Endodermal cell (in vitro differentiated cells): ENCODE results near the gene FETUB. TPM values are rescaled to one million over a fixed set of nuclear protein-coding genes. Genes with fewer than 3 reads are reported as not detected.
"Not testable (repeated sequence)": the region's sequence is repeated elsewhere in the genome, so short reads cannot be mapped to it uniquely, and the experiment has no call there.

Source experiments
- DNase-seq: peaks from one replicate; pipeline ENCODE4 v3.0.0-alpha.2; 2017
- H3K27ac ChIP-seq: 2 replicates; pipeline ENCODE4 v1.5.1; 2013; ENCODE audit warnings: mild to moderate bottlenecking, low read depth, low read length, moderate library complexity
- H3K27me3 ChIP-seq: 2 replicates; pipeline ENCODE4 v1.6.1; 2013; ENCODE audit warnings: mild to moderate bottlenecking, low read length, moderate library complexity; ENCODE audit not compliant: insufficient read depth, control insufficient read depth, poor library complexity, severe bottlenecking
- H3K36me3 ChIP-seq: 2 replicates; pipeline ENCODE4 v1.7.0; 2013; ENCODE audit warnings: mild to moderate bottlenecking, low read length, moderate library complexity; ENCODE audit not compliant: control insufficient read depth, insufficient read depth
- H3K4me1 ChIP-seq: one replicate; pipeline ENCODE4 v1.7.0; 2013; ENCODE audit warnings: low read length; ENCODE audit not compliant: control insufficient read depth, insufficient read depth
- H3K4me3 ChIP-seq: 2 replicates; pipeline ENCODE4 v1.5.1; 2013; ENCODE audit warnings: mild to moderate bottlenecking, low read length, moderate library complexity
- H3K9ac ChIP-seq: 2 replicates; pipeline ENCODE4 v1.6.1; 2013; ENCODE audit warnings: mild to moderate bottlenecking, low read length, moderate library complexity; ENCODE audit not compliant: poor library complexity, severe bottlenecking; ENCODE audit errors: extremely low read depth
- H3K9me3 ChIP-seq: 2 replicates; pipeline ENCODE4 v1.6.1; 2013; ENCODE audit warnings: mild to moderate bottlenecking, low read length, moderate library complexity; ENCODE audit not compliant: control insufficient read depth
- H3K27ac Mint-ChIP-seq: 2 replicates; pipeline ENCODE4 v1.8.0; 2020; ENCODE audit warnings: mixed read lengths
- H3K27me3 Mint-ChIP-seq: 2 replicates; pipeline ENCODE4 v1.8.0; 2021; ENCODE audit warnings: mild to moderate bottlenecking, mixed read lengths; ENCODE audit not compliant: insufficient read depth
- H3K36me3 Mint-ChIP-seq: 2 replicates; pipeline ENCODE4 v1.8.0; 2020; ENCODE audit warnings: low read depth, mixed read lengths
- H3K4me1 Mint-ChIP-seq: 2 replicates; pipeline ENCODE4 v1.8.0; 2020; ENCODE audit warnings: mixed read lengths
- H3K4me3 Mint-ChIP-seq: 2 replicates; pipeline ENCODE4 v1.8.0; 2020; ENCODE audit warnings: mild to moderate bottlenecking, moderate library complexity, mixed read lengths
- H3K9me3 Mint-ChIP-seq: 2 replicates; pipeline ENCODE4 v1.8.0; 2020; ENCODE audit warnings: mild to moderate bottlenecking, mixed read lengths
- WGBS, 2 experiments: methylation state at CpG; one replicate each; pipeline versions ENCODE4 v1.1.5 to v1.1.7; 2013; ENCODE audit warnings: missing lambda C conversion rate in 2 of 2, mixed read lengths in 1 of 2; ENCODE audit not compliant: insufficient coverage in 1 of 2, insufficient read length in 1 of 2; 5-methylcytosine and 5-hydroxymethylcytosine counted together
- total RNA-seq, 2 donors: library from RNA; stranded (reverse); fragmentation: NEBNext Ultra II Directional in 1 of 2; extraction: Animal tissue kit (Norgen Biotek cat#: 25700) in 1 of 2; gene quantifications; 2 replicates in 1 of 2; 3 replicates in 1 of 2; pipeline ENCODE4 v1.2.1, GENCODE V29; 2021
- TF ChIP-seq, protein P1 (sequence below): fragments of 200-600 bp; sonication (generic); conservative IDR thresholded peaks from 2 replicates; pipeline ENCODE4 v1.5.0; 2021; ENCODE audit warnings: antibody characterized with exemption, mild to moderate bottlenecking

Gene FETUB
- total RNA-seq, 2 donors from 2014 or later: not detected

DNA sequence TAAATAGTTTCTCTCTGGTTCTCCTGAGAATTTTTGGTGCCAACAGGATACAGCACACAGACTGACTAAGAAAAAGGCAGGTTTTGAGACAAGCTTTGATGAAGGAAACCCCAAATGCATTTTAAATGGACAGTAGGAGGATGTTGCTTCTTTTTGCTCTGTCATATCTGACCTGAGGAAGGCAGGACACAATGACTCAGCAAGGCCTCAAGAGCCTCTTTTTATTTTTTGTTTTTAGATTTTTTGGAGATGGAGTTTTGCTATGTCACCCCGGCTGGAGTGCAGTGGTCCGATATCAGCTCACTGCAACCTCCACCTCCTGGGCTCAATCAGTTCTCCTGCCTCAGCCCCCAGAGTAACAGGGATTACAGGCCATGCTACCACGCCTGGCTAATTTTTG is 60.1 kb downstream of the FETUB start:
- Mint-ChIP-seq H3K27ac (no peak overlapping the region), H3K4me3 (no peak overlapping the region), H3K4me1 (no peaks in the 10 kb centered on the region), H3K36me3 (no peaks in the 10 kb centered on the region), H3K9me3 (no peaks in the 10 kb centered on the region), H3K27me3 (peaks cover 6% of the 10 kb centered on the region)
- no peaks in the 10 kb centered on the region for H3K9me3 ChIP-seq
- no peaks in the 10 kb centered on the region for H3K4me1 ChIP-seq
- H3K27ac ChIP-seq: no peak overlapping the region
- no peaks in the 10 kb centered on the region for H3K27me3 ChIP-seq
- H3K4me3 ChIP-seq: no peak overlapping the region
- H3K36me3 ChIP-seq: no peaks in the 10 kb centered on the region
- TF ChIP-seq, protein P1, sequence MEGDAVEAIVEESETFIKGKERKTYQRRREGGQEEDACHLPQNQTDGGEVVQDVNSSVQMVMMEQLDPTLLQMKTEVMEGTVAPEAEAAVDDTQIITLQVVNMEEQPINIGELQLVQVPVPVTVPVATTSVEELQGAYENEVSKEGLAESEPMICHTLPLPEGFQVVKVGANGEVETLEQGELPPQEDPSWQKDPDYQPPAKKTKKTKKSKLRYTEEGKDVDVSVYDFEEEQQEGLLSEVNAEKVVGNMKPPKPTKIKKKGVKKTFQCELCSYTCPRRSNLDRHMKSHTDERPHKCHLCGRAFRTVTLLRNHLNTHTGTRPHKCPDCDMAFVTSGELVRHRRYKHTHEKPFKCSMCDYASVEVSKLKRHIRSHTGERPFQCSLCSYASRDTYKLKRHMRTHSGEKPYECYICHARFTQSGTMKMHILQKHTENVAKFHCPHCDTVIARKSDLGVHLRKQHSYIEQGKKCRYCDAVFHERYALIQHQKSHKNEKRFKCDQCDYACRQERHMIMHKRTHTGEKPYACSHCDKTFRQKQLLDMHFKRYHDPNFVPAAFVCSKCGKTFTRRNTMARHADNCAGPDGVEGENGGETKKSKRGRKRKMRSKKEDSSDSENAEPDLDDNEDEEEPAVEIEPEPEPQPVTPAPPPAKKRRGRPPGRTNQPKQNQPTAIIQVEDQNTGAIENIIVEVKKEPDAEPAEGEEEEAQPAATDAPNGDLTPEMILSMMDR: no peak
- 90 to 95% methylated on average over 2 to 3 of the region's 3 CpGs for WGBS, 2 experiments
- no peak for DNase-seq
- H3K9ac ChIP-seq: no peak overlapping the region

DNA sequence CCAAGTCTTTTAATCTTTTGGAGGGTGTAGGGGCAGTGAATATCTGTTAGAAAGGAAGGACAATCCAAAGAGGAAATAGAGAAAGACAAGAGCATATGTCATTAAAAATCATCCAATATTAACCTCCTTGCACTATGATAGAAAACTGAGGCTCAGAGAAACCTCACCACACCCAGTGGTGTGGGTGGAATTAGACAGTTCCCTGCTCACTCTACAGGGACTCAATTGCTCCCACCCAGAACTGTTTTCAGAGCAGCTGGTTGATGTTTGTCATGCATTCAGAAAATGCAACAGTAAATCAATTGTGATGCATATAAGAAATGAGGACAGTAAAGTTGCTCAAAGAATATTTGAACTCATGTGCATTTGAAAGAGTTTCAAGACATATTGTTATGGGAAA is 62.3 kb downstream of the FETUB start:
- not testable (repeated sequence) for H3K9me3 ChIP-seq, H3K4me3 ChIP-seq, H3K4me3 Mint-ChIP-seq, H3K4me1 ChIP-seq, H3K4me1 Mint-ChIP-seq, H3K27me3 ChIP-seq, H3K9me3 Mint-ChIP-seq, DNase-seq, H3K36me3 ChIP-seq, H3K27ac ChIP-seq, H3K27me3 Mint-ChIP-seq, H3K9ac ChIP-seq, H3K36me3 Mint-ChIP-seq, H3K27ac Mint-ChIP-seq

Other genes starting within 250 kb of the FETUB start
- 1 to 10 TPM; 2.0 to 2.4 TPM for gene CRYGS, start 96.0 kb upstream of the FETUB start, total RNA-seq
- gene TBCCD1, start 73.1 kb upstream of the FETUB start, total RNA-seq: 10 to 100 TPM; 11.9 to 14.0 TPM
- 10 to 100 TPM; 59.8 to 81.5 TPM for gene DNAJB11, start 69.7 kb upstream of the FETUB start, total RNA-seq
- not detected for gene AHSG, start 27.3 kb upstream of the FETUB start, total RNA-seq
- gene HRG, start 25.6 kb downstream of the FETUB start, total RNA-seq: not detected
- not detected for gene KNG1, start 77.0 kb downstream of the FETUB start, total RNA-seq
- 100 to 1,000 TPM; 329 TPM for gene EIF4A2, start 143.2 kb downstream of the FETUB start, total RNA-seq
- gene RFC4, start 166.1 kb downstream of the FETUB start, total RNA-seq: 100 to 1,000 TPM in 1 of 2 donors, 10 to 100 TPM in 1; 57.6 to 111 TPM
- not detected for gene ADIPOQ, start 202.3 kb downstream of the FETUB start, total RNA-seq